Stomach (tissue), 4 donors: Measurements from ENCODE around the gene ANKRD6.

Source experiments
- EP300 ChIP-seq: sonication (generic); formaldehyde crosslinking; IDR thresholded peaks from one replicate; pipeline ENCODE4 v1.6.1; 2017; ENCODE audit warnings: antibody characterized with exemption
- POLR2A ChIP-seq, 4 donors: fragments of 450-650 bp; IDR thresholded peaks; one replicate each; pipeline ENCODE4 v1.6.1; 2016; ENCODE audit warnings: antibody characterized with exemption in 4 of 4, control low read depth in 2 of 4, mild to moderate bottlenecking in 1 of 4, moderate library complexity in 1 of 4
- POLR2AphosphoS5 ChIP-seq, 3 donors: sonication (generic); formaldehyde crosslinking; IDR thresholded peaks; one replicate each; pipeline ENCODE4 v1.6.1; 2016; ENCODE audit warnings: antibody characterized with exemption in 3 of 3
- TF ChIP-seq, protein P1 (sequence below), 7 experiments: fragments of 450-650 bp in 4 of 7; fragments of 200-600 bp in 3 of 7; sonication (generic) in 3 of 7; IDR thresholded peaks; one replicate each; pipeline ENCODE4 v1.5.1; 2016 to 2019; ENCODE audit warnings: antibody characterized with exemption in 7 of 7, control low read depth in 2 of 7, mild to moderate bottlenecking in 1 of 7

DNA sequence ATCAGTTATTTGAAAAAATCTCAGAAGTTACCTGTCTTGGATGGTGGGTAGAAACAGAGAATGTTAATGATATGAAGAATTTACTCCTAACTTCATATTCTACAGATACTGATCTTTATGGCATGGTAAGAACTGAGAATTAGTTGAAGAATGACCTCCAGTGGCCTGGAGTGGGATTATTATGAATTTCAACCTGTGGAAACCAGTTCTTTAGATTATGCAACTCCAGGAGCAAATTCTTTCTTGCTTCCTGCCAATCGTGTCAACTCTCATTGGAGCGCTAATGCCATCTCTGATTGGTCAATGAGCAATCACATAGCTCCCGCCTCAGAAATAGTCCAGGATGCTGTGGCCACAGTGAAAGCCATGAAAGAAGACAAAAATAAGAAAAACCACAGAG, 165.0 kb downstream of the ANKRD6 start:
- no peak for TF ChIP-seq EP300
- TF ChIP-seq POLR2AphosphoS5 (IDR thresholded peaks at IDR 0.05) = no peak
- TF ChIP-seq, protein P1, sequence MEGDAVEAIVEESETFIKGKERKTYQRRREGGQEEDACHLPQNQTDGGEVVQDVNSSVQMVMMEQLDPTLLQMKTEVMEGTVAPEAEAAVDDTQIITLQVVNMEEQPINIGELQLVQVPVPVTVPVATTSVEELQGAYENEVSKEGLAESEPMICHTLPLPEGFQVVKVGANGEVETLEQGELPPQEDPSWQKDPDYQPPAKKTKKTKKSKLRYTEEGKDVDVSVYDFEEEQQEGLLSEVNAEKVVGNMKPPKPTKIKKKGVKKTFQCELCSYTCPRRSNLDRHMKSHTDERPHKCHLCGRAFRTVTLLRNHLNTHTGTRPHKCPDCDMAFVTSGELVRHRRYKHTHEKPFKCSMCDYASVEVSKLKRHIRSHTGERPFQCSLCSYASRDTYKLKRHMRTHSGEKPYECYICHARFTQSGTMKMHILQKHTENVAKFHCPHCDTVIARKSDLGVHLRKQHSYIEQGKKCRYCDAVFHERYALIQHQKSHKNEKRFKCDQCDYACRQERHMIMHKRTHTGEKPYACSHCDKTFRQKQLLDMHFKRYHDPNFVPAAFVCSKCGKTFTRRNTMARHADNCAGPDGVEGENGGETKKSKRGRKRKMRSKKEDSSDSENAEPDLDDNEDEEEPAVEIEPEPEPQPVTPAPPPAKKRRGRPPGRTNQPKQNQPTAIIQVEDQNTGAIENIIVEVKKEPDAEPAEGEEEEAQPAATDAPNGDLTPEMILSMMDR (IDR thresholded peaks at IDR 0.05) = no peak
- TF ChIP-seq POLR2A (IDR thresholded peaks at IDR 0.05) = no peak
